ENCODE results near the gene CAPN5. TPM values are rescaled to one million over a fixed set of nuclear protein-coding genes. Genes with fewer than 3 reads are reported as not detected.

Gene CAPN5
- polyA plus RNA-seq, 4 donors = 22.6 to 31.9 (median 27.0) TPM

GRCh38 chr11:77081976-77082836, 15.4 kb downstream of the CAPN5 start:
- DNase-seq (ENCODE audit: low read depth in 4 of 4, low spot score in 3 of 4) = no peak

GRCh38 chr11:77082838-77083565, 16.2 kb downstream of the CAPN5 start:
- DNase-seq (ENCODE audit: low read depth in 4 of 4, low spot score in 3 of 4) = no peak

DNA sequence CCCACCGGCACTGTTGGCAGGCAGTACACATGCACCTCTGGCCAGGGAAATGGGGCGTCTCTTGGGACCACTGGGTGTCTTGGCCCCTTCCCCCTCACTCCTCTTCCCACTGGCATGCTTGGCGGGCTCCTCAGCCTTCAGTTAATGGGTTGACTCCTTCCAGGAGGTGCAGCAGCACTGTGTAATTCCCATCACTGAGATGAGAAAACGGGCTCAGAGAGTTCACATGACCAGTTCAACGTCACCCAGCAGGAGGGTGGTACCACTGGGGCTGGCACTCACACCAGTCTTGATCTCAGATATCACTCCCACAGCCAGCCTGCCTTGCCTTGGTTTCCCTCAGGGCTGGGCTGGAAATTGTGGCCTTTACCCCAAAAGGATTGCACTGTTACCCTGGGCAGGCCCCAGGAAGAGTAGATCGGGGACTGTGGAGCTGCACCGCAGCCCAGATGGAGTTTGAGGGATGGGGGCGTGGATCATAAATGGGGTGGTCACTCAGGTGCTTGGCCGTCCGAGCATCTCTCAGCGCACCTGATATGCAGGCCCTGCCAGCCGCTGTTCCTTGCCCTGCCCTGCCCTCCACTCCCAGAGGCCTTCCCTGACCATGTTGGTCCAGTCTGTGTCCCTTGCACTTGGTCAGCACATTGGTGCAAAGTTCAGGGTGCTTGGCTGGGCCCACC, 16.9 kb downstream of the CAPN5 start:
- DNase-seq (ENCODE audit: low read depth in 4 of 4, low spot score in 3 of 4) = no peak

- no peak for DNase-seq (ENCODE audit: low read depth in 4 of 4, low spot score in 3 of 4)
Measured at GRCh38 chr11:77084581-77085191, 17.9 kb downstream of the CAPN5 start.

GRCh38 chr11:77085652-77086051, 18.9 kb downstream of the CAPN5 start:
- no peak for DNase-seq (ENCODE audit: low read depth in 4 of 4, low spot score in 3 of 4)

DNA sequence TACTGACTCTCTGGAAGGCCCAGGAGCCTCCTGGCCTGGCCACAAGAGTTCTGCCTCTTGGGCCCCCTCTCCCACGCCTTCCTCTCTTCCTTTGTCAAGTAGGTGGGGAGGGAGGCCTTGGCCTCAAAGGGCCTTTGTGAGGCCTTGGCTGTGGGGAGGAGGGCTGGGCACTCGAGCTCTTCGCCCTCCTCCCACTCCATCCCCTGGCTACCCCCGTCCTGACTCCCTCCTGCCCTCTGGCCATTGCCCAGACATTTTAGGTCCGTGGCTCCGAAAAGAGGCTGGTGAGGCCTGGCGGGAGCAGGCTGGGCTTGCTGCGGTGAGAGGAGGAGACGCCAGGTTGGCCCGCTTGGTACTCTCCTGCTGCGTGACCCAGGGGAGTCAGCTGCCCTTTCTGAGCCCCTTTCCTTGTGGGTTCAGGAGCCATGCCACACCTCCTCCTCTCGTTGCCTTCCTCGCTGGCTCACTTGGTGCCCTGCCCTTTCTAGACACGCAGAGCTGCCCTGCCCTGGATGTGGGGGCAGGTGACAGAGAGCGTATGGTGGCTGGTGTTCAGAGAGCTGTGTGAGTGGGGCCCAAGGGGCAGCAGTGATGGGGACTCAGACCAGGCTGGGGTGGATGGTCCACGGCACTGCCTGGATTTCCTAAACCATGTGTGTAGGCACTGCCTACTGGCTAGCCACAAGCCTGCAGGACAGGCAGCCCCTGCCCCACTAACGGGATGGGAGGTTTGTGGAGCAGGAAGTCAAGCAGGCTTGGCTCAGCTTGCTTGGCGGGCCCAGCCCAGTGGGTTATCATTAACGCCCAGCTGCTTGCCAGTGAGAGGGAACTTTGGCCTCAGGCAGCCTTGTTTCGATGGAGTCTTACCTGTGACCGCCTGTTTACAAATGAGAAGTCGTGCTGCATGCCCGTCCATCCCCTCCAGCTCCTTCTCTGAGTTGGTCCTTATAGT, 20.0 kb downstream of the CAPN5 start:
- DNase-seq (ENCODE audit: low read depth in 4 of 4, low spot score in 3 of 4) = no peak

GRCh38 chr11:77087723-77088225, 21.0 kb downstream of the CAPN5 start:
- DNase-seq (ENCODE audit: low read depth in 4 of 4, low spot score in 3 of 4) = no peak

GRCh38 chr11:77088236-77089003, 21.6 kb downstream of the CAPN5 start:
- DNase-seq (ENCODE audit: low read depth in 4 of 4, low spot score in 3 of 4) = peak in 2 of 4 donors; percentile 37 to 39

GRCh38 chr11:77089004-77089545, 22.3 kb downstream of the CAPN5 start:
- DNase-seq (ENCODE audit: low read depth in 4 of 4, low spot score in 3 of 4) = no peak

DNA sequence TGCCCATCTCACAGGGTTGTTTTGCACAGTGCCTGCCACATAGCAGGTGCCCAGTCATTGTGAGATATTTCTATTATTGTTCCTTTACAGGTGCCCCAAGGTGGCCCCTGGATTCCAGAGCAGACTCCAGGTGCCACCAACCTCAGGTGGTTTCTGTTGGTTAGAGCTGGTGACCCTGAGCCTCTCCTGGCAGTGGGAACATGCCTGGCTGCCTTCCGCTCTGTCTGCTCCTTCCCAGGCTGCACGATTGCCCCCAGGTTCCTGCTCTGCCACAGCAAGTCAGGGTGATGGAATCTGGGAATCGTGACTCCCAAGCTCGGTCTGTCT, 23.2 kb downstream of the CAPN5 start:
- no peak for DNase-seq (ENCODE audit: low read depth in 4 of 4, low spot score in 3 of 4)

DNA sequence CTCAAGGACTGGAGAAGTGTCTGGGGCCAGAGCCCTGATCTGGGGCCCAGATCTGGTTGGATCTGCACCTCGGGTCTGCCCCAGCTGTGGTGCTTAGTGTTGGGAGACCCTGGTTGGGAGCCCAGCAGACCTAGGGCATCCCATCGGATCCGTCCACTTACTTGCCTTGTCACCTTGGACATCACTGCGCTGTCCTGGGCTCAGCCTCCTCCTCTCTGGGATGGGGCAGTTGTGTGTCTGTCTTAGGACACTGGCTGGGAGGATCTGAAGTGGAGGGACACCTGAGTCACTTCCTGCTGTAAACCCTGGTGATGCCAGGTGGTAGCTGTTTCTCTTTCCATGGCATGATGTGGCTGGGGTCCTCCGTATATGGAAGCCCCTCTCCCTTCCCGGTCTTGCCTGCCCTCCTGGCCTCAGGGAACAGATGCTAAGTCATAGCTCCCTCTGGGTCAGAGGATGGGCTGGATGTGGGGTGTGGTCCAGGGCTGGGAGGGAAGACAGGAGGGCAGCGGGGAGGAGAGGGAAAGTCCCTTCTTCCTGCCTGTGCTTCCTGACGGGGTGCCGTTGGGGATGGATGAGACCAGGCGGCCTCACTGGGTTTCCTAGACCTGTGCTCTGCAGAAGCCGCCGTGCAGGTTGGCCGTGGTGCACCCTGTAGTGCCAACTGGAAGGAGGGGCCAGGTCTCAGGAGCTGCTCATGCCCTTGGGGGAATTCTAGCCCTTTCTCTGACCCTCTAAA, 23.8 kb downstream of the CAPN5 start:
- DNase-seq (ENCODE audit: low read depth in 4 of 4, low spot score in 3 of 4) = no peak

DNA sequence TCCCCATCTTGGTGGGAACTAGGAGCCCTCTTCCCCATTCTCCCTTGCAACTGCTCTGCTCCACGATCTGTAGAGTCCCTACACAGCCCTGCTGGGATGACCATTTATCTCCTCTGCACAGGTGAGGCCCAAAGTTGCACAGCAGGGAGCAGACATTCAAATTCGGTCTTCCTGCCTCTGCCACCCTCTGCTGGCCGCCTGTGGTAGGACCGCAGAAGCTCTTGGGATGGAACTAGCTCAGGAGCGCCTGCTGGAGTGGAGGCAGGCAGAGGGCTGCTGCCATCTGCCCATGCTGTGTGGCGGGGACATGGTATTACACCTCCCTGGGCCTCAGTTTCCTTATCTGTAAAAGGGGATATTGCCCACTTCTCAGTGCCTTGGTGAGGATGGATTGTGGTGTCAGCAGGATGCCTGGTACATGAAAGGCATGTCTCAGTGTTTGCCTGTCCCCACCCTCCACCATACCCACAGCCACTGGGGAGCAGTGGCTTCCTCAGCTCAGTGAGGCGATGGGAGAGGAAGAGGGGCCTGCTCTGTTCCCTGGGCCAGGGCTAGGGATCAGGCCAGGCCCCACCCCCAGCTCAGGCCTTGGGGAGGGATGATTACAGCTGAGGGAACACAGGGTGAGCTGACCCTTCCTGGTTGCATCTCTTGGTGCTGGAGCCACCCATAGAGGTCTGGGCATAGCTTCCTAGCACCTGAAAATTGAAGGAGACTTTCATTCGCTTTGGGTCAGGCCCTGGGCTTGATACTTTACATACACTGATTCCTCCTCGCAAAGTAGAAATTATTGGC, 24.6 kb downstream of the CAPN5 start:
- peak in 3 of 4 donors; percentile 35 to 57 (median 43) for DNase-seq (ENCODE audit: low read depth in 4 of 4, low spot score in 3 of 4)

DNA sequence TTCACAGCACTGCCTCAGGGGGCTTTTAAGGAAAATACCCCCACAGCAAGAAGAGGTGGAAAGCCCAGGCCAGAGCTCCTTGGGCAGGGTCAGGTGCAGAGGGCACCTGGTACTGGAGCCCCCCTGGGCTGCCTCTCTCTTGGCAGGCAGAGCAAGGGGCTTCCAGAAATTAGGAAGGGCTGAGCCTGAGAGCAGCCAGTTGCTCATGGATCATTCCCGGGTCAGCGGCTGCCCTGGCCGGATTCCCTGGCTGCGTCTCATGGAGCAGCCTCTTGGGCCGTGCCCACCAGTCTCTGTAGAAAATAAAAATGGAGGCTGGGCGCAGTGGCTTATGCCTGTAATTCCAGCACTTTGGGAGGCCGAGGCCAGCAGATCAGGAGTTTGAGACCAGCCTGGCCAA, 25.6 kb downstream of the CAPN5 start:
- no peak for DNase-seq (ENCODE audit: low read depth in 4 of 4, low spot score in 3 of 4)

DNA sequence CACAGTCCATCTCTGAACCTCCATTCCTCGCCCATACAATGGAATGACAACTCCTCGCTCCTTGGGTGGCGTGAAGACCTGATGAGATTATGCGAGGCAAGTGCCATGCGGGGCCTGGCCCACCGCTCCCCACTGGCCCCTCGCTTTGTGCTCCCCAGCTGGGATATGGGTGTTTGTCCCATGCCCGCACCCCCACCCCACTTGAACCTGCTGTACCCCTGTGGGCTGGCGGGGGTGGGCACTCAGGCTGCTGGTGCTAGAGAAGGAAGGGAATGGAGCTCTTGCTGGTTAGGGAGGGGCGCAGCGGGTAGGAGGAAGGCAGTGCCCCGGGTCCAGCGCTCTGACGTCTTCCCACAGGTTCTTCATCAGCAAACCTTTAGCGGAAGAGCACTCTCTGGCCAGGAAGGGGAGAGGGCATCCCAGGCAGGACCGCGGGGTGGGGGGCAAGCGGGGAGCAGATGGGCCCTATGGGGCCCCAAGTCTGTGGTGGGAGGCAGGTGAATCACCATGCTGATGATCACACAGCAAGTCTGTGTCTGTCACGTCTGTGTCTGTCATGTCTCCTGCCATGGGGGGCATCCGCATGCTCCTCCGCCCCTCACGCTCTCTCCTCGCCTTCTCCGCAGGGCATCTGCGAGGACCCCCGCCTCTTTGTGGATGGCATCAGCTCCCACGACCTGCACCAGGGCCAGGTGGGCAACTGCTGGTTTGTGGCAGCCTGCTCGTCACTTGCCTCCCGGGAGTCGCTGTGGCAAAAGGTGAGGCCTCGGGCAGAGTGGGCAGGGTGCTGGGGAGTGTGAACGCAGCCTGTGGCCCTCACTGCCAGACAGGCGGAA, 26.5 kb downstream of the CAPN5 start:
- DNase-seq (ENCODE audit: low read depth in 4 of 4, low spot score in 3 of 4) = no peak

DNA sequence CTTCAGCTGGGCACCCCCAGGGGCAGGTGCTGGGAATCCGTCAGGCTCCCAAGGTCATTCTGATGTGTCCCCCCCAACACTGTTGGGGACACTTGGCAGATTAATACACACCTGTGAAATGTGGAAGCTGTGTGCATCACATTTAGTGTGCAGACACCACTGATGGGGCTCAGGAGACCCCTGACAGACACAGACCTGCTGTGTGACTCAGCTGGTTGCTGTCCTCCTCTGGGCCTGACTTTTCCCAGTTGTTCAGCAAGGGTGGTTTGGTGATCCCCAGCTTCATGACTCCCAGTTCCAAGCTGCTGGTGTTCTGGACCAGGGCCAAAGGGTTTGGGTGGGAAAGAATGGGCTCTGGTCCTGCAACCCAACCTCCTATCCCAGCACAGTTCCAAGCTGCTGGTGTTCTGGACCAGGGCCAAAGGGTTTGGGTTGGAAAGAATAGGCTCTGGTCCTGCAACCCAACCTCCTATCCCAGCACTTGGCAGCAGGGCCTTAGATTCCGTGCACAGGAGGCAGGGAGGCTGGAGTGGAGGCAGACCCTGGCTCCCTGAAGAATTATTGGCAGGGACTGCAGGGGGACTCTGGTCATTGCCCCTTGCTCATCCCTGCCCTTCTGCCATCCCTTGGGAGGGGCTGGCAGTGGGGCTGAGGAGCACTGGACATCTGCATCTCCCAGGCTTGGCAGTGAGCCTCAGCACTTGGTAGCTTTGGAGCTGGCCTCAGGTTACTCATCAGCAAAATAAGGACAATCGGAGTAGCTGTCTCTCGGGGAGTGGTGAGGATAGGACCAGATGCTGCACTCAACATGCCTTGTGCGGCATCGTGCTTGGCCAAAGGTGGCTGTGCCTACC, 27.4 kb downstream of the CAPN5 start:
- DNase-seq (ENCODE audit: low read depth in 4 of 4, low spot score in 3 of 4) = no peak
